Stimulated activated CD4-positive, alpha-beta T cell treated with anti-CD3 and anti-CD28 coated beads, Interleukin-12 subunit alpha, Interleukin-12 subunit beta, amount 100 ng/mL, for 48 hours (primary cell): ENCODE measurements around the gene ZNF618.

Experiments
- DNase-seq, 3 donors: peaks; one replicate each; pipeline ENCODE4 v3.0.0-alpha.2; 2020; ENCODE audit warnings: low read depth in 2 of 3, low spot score in 1 of 3

Gene ZNF618

DNA sequence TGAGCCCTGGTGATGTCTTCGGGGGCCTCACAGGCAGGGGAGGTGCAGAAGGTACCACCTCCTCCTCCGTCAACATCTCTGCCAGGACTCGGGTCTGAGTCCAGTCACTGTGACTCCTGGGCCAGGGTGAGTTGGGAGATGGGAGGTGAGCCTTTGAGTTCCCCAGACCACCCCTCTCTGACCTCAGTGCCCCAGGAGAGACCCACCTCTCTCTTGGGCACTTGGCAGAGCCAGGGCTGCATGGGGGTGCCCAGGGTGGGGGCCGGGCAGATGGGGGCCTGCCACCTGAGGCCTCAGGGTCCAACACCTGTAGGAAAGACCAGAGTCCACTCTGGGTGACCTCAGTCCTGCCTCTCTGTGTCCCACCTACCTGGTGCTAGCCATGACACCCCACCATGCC, 216.2 kb downstream of the ZNF618 start:
- no peak for DNase-seq

- DNase-seq, result no peak
These were observed 216.9 kb downstream of the ZNF618 start for GRCh38 chr9:114093031-114093471.

DNA sequence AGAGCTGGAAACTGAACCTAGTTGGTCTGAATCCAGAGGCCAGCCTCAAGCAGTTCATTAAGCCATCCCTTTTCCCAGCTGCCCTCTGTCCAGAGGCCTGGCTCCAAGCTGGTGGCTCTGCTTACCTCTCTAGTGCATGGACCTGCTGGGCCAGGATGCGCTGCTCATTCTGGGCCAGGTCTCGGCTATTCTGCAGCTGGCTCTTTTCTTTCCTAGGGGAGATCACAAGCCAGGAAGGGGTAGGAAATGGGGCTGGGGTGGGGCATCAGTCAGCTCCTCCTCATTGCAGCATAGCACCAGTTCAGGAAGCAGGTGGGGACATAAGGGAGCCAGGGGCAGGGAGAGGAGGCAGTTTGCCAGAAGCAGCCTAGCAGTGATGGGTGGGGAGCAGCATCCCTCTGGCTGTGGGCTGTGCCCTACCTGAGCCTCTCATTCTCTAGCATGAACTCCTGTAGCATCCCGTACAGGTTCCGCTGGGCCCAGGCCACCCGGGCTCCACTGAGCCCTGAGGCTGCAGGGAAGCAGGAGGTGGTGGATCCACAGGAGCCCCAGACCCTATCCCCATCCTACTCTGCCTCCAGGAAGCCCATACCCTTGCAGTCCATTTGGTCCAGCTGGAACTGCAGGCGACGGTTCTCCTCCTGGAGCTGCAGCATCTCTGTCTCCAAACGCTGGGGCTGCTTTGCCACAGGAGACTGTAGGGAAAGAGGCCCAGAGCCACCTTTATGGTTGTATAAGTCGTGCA, 217.8 kb downstream of the ZNF618 start:
- DNase-seq, result no peak

- DNase-seq, result no peak
These were observed 218.9 kb downstream of the ZNF618 start for GRCh38 chr9:114094971-114095370.

- no peak for DNase-seq
These were observed 220.0 kb downstream of the ZNF618 start for GRCh38 chr9:114096041-114096511.

DNA sequence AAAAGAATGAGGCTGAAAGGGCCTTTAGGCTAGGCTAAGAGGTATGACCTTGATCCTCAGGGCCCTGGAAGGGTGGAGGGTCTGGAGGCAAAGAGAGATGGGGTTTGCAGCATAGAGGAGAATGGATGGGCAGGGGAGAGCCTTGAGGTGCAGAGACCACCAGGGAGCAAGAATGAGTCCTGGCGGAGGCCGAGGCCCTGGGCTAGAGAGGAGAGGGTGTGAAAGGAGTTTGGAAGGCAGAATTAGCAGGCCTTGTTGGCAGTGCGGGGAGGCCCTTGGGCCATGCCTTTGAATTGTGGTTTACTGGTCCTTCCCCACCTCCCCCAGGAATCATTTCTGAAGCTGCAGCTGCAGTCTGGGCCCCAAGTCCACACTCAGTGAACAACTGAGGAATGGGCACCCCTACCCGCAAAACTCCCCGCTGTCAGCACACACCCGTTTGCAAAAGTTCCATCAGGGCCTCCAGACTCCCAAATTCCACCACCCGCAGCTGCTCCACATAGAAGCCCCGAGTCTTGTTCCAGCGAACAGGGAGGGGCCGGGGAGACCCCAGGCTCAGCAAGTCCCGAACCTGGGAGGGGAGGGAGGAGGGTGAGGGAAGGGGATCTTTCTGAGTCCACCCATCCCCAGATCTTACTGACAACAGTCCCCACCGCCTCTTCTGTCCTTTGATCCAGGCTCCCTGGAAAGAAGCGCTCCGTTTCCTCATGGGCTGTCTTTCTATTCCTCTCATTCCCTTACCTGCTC, 220.9 kb downstream of the ZNF618 start:
- DNase-seq, result no peak

GRCh38 chr9:114097613-114098020, 221.5 kb downstream of the ZNF618 start:
- DNase-seq, result no peak

- DNase-seq, result peak in 1 of 3 donors; percentile 22
These were observed 222.2 kb downstream of the ZNF618 start for GRCh38 chr9:114098021-114098935.

DNA sequence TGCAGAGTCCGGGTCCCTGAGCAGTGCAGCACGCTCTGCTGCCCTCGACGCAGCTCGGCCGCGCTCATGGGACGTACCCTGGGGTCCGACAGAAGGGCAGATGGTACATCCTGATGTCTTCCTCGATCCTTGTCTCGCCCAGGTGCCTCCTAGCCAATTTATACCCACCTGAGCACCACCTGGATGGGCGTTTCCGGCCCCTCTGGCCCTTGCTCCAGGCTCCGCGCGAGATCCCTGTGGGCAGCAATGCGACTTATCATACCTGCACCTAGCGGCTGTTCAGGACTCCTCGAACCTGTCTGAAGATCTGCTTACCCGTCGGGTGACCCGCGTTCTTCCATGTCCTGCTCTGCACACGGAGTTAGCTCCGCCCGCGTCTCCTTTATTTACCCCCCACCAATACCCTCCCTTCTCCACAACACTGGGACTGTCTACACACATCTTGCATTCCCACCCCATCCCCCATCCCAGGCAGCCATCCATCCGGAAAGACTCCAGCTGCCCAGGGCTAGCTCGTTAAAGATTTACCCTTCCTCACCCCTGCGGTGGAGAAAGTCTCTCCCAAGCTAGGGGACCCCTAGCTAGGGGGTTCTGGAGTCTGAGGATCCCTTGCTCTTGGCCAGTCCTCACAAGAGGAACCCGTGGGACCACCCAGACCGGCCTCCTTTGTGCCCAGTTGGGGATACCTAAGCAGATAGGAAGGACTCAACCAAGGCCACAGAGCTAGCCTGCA, 223.0 kb downstream of the ZNF618 start, which contains the start of gene KIF12:
Gene KIF12 (minus strand): TSS at position 357 of the 733 bp plus-strand sequence. CDS start 16 bp downstream, at position 341.
- no peak for DNase-seq

GRCh38 chr9:114099669-114100270, 223.7 kb downstream of the ZNF618 start:
- DNase-seq, result no peak

DNA sequence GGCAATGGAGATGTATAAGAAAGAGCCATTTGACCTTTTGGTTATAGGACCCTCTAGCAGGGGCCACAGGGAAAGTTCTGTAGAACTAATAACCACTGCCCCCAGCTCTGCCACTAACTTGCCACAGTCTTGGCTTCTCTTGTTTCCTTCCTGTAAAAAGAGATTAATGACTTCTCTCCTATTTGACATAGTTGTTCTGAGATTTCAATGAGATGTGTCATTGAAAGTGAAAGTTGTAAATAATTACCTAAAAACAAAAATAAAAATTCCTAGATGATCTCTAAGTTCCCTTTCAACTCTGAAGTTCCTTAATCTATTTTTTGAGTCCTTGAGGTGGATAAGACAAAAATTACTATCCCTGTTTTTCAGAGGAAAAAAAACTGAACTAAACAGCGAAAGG, 224.4 kb downstream of the ZNF618 start:
- no peak for DNase-seq

DNA sequence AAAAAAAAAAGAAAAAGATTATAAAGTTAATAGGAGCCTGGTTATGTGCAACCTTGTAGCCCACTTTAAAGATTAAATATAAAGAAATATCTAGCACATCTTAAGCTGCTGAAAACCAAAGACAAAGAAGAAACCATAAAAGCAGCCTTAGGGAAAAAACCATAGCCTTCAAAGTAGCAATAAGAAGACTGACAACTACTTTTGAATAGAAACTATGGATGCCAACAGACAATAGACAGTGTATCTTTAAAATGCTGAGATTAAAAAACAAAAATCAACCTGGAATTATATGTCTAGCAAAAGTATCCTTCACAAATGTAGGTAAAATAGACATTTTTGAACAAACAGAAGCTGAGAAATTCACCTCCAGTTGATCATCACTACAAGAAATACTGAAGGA, 226.4 kb downstream of the ZNF618 start:
- DNase-seq, result no peak

GRCh38 chr9:114105236-114105635, 229.1 kb downstream of the ZNF618 start:
- no peak for DNase-seq
